GM13977 (cell line): ENCODE measurements around the gene ZNF148.

ENCODE experiments used
- DNase-seq: peaks from one replicate; pipeline ENCODE4 v3.0.0; 2012; ENCODE audit warnings: low spot score
- in situ Hi-C: fragments of 300-500 bp; cut with MboI; formaldehyde crosslinking; loops from one replicate; pipeline ENCODE4 v1.12.0; 2022; ENCODE audit warnings: low sequenced_read_pairs, low pct_unique_long_range_greater_than_20kb, mixed read lengths, inconsistent platforms; ENCODE audit not compliant: unreplicated experiment
- TF ChIP-seq, protein P1 (sequence below): IDR thresholded peaks from 2 replicates; pipeline ENCODE4 v1.5.1; 2012; ENCODE audit warnings: mild to moderate bottlenecking, control low read depth; ENCODE audit not compliant: insufficient read depth; ENCODE audit errors: extremely low read depth, missing control alignments

ZNF148 gene

DNA sequence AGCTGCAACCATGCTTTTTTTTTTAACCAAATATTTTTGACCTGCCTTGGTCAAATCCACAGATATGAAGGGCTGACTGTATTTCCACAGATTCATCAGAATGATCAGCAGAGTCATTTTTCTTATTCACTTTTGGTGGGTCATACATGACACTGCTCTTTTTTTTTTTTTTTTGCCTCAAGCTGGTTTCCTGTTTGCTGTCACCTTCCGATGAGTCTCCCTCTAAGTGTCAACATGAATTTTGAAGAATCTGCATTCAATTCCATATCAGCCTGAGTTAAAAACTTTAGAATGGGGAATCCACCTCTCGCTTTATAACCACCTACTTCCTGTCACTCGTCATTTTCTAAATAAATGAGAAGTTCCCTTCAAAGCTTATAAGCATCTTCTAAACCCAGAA, 160.4 kb downstream of the ZNF148 start:
- TF ChIP-seq, protein P1, sequence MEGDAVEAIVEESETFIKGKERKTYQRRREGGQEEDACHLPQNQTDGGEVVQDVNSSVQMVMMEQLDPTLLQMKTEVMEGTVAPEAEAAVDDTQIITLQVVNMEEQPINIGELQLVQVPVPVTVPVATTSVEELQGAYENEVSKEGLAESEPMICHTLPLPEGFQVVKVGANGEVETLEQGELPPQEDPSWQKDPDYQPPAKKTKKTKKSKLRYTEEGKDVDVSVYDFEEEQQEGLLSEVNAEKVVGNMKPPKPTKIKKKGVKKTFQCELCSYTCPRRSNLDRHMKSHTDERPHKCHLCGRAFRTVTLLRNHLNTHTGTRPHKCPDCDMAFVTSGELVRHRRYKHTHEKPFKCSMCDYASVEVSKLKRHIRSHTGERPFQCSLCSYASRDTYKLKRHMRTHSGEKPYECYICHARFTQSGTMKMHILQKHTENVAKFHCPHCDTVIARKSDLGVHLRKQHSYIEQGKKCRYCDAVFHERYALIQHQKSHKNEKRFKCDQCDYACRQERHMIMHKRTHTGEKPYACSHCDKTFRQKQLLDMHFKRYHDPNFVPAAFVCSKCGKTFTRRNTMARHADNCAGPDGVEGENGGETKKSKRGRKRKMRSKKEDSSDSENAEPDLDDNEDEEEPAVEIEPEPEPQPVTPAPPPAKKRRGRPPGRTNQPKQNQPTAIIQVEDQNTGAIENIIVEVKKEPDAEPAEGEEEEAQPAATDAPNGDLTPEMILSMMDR: no peak
- DNase-seq: no peak
- in situ Hi-C loops: no loop called here

DNA sequence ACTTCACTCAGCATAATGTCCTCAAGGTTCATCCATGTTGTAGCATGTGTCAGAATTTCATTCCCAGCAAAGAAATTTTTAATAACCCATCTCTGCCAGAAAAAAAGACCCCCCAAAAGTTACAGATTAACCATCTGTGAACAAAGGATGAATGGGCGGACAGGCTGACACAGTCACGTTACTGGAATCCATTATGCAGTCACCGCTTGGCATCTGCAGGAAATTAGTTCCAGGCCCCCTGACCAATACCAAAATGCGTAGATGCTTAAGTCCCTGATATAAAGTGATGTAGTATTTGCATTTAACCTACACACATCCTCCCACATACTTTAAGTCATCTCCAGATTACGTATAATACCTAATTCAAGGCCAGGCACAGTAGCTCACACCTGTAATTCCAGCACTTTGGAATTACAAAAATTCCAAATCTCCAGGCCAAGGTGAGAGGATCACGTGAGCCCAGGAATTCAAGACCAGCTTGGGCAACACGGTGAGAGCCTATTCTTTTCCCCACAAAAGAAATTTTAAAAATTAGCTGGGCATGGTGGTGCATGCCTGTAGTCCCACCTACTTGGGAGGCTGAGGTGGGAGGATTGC, 161.1 kb downstream of the ZNF148 start:
- TF ChIP-seq, protein P1: no peak
- in situ Hi-C loops: no loop called here
- no peak for DNase-seq

DNA sequence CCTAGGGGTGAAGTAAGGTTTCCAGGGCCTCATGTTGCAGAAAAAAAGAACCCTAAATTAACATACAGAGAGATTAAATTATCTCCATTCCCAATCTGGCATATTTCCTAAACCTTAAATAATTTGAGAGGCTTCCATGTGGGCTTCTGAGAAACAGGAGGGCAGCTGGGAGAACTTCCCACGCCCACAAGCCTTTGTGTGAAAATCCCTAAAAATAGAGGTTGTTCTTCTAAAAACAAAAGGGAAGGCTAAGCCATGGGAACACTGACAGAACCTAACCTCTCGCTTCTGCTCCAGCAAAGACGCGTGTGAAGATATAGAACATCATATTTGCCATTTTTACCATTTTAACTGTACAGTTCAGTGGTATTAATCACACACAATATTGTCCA, 161.8 kb downstream of the ZNF148 start:
- in situ Hi-C loops: no loop called here
- DNase-seq: no peak
- TF ChIP-seq, protein P1: no peak

DNA sequence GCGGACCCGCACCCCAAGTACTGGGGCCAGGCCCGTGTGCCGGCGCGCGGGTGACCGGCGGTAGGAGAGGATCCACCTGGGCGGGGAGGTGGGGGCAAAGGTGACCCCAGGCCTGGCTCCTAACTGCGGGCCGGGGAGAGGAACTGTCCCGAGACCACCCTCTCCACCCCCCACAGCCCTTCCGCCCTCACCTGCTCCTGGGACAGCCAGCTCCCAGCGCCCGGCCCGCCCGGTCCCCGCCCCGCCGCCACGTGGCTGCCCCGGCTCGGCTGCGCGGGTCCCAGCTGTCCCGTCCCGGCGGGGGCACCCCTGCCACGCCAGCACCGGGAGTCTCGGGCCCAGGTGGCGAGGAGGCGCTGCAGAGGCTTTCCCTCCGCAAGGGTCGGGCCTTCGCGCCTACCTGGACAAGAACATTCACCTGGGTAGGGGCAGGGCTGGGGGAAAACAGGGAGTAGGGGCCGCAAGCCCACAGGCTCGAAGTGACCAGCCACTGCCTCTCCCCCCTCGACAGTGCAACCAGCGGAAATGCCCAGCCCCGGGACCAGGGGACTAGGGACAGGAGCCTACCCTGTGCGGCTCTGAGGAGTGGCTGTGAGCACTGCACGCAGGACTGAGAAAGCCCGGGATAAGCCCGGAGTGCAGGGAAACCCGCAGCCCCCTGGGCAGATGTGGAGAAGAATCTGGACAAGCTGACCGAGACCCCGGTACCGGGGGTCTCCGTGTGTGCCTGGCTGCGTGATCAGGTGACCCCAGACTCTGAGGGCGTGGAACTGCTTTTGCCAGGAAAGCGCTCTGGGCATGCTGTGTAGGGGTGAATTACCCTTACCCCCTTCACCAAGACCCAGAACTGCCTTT, 162.4 kb downstream of the ZNF148 start, which contains the start of gene SLC12A8:
TSS of gene SLC12A8 (minus strand) at position 240 of the 855 bp plus-strand sequence. CDS start 1,399 bp downstream, outside the sequence.
- DNase-seq: peak; percentile 34
- in situ Hi-C loops: no loop called here
- TF ChIP-seq, protein P1: no peak

DNA sequence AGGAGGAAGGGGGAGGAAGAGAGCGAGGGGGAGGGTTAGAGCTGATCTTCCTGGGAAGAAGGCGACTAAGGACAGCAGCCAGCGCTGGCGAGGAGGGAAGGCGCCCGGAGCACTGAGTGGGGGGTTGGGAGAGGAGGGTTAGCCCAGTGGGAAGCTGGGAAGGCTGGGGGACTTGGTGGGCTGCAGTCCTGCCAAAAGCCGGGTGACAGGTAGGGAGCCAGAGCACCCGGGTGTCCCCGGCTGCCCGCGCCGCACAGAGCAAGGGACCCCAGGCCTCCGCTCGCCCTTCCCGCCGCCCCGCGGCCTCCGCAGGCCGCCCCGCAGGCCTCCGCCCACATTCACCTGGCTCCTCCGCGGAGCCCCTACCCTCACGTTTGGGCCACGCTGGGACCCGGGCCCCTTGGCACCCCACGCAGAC, 163.0 kb downstream of the ZNF148 start:
- peak; percentile 42 for DNase-seq
- in situ Hi-C loops: no loop called here

DNA sequence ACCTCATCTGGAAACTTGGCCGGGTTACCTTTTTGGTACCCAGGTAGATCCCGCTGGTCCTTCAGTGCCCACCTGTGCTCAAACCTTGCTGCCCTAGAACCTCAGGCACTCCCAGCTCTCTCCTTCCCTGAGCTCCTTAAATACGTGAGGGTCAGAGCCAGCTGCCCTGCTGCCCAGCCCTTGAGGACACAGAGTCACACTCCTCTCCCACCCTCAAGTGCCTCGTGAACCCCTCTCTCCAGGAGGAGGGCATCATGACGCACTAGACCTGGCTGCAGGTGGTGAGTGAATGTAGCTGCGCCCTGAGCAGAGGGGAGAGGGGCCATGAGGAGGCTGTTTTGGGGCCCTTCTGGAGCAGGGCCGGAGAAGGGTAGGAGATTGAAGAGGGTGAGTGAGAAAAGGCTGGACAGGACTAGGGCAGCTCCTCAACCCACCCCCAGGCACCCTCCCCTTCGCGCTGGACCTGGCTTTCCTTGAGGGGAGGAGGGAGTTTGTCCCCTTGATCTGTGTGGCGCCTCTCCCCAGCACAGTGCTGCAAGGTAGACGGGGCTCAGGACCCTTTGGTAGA, 163.5 kb downstream of the ZNF148 start:
- in situ Hi-C loops: no loop called here
- DNase-seq: no peak
- TF ChIP-seq, protein P1: no peak

More for the DNA sequence above, 163.0 kb downstream of the ZNF148 start:
- TF ChIP-seq, protein P1: no peak
